Activated T-helper 2 cell treated with anti-CD3 and anti-CD28 coated beads, Interferon-gamma antibody, Interleukin-2, Interleukin-4, amounts not matched to agents 10 μg/mL and 5 μg/mL and 100 μg/mL, durations not matched to agents 14 hours and 24 hours and 36 hours (primary cell): ENCODE data around the gene ILK. TPM values are rescaled to one million over a fixed set of nuclear protein-coding genes. Genes with fewer than 3 reads are reported as not detected.
A peak's percentile ranks its signal among the peaks of the same experiment; 100 is the strongest.

Experiments
- DNase-seq: peaks from one replicate; pipeline ENCODE4 v3.0.0; 2021; ENCODE audit warnings: low spot score
- H3K27ac Mint-ChIP-seq: one replicate; pipeline ENCODE4 v1.8.0; 2021; ENCODE audit warnings: mixed read lengths
- H3K27me3 Mint-ChIP-seq: one replicate; pipeline ENCODE4 v1.8.0; 2021; ENCODE audit warnings: low read depth, mixed read lengths
- H3K36me3 Mint-ChIP-seq: one replicate; pipeline ENCODE4 v1.8.0; 2021; ENCODE audit warnings: low read depth, mixed read lengths
- H3K4me1 Mint-ChIP-seq: one replicate; pipeline ENCODE4 v1.8.0; 2021; ENCODE audit warnings: low read depth, mixed read lengths
- H3K4me3 Mint-ChIP-seq: one replicate; pipeline ENCODE4 v1.8.0; 2021; ENCODE audit warnings: low read depth, mild to moderate bottlenecking, moderate library complexity, mixed read lengths
- H3K9me3 Mint-ChIP-seq: one replicate; pipeline ENCODE4 v1.8.0; 2021; ENCODE audit warnings: mixed read lengths
- intact Hi-C: fragments of 100-400 bp; cut with micrococcal nuclease; formaldehyde crosslinking; loops from one replicate; pipeline ENCODE4 v1.15.1; 2023
- total RNA-seq: library from RNA; stranded (reverse); gene quantifications from 2 replicates; pipeline ENCODE4 v1.2.3, GENCODE V29; 2022

The ILK gene
- total RNA-seq, 1 donor from 2014 or later = 99.5 TPM

DNA sequence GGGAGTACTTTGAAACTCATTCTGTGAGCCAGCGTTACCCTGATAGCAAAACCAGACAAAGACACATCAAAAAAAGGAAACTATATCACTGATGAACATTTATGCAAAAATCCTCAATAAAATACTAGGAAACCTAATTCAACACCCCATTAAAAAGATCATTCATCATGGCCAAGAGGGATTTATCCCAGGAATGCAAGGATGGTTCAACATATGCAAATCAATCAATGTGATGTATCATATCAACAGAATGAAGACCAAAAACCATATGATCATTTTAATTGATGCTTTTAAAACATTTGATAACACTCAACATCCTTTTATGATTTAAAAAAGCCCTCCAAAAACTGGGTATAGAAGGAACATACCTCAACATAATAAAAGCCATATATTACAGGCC is 20.0 kb upstream of the ILK start:
- H3K4me3 Mint-ChIP-seq = no peak overlapping the region
- peaks cover 28% of the 10 kb centered on the region for H3K9me3 Mint-ChIP-seq
- H3K4me1 Mint-ChIP-seq = no peaks in the 10 kb centered on the region
- H3K27ac Mint-ChIP-seq = no peak overlapping the region
- intact Hi-C loops = no loop called here
- peaks cover 44% of the 10 kb centered on the region for H3K36me3 Mint-ChIP-seq
- no peak for DNase-seq
- H3K27me3 Mint-ChIP-seq = no peaks in the 10 kb centered on the region

DNA sequence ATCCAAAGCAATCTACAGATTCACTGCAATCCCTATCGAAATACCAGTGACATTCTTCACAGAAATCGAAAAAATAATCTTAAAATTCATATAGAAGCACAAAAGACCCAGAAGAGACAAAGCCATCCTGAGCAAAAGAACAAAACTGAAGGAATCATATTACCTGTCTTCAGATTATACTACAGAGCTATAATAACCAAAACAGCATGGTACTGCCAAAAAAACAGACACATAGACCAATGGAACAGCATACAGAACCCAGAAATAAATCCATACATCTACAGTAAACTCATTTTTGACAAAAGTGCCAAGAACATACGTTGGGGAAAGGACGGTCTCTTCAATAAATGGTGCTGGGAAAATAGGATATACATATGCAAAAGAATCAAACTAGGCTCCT is 19.0 kb upstream of the ILK start:
- H3K36me3 Mint-ChIP-seq = peaks cover 44% of the 10 kb centered on the region
- H3K4me3 Mint-ChIP-seq = no peak overlapping the region
- H3K27me3 Mint-ChIP-seq = no peaks in the 10 kb centered on the region
- no peaks in the 10 kb centered on the region for H3K4me1 Mint-ChIP-seq
- no peak for DNase-seq
- H3K27ac Mint-ChIP-seq = no peak overlapping the region
- peaks cover 28% of the 10 kb centered on the region for H3K9me3 Mint-ChIP-seq
- intact Hi-C loops = no loop called here

DNA sequence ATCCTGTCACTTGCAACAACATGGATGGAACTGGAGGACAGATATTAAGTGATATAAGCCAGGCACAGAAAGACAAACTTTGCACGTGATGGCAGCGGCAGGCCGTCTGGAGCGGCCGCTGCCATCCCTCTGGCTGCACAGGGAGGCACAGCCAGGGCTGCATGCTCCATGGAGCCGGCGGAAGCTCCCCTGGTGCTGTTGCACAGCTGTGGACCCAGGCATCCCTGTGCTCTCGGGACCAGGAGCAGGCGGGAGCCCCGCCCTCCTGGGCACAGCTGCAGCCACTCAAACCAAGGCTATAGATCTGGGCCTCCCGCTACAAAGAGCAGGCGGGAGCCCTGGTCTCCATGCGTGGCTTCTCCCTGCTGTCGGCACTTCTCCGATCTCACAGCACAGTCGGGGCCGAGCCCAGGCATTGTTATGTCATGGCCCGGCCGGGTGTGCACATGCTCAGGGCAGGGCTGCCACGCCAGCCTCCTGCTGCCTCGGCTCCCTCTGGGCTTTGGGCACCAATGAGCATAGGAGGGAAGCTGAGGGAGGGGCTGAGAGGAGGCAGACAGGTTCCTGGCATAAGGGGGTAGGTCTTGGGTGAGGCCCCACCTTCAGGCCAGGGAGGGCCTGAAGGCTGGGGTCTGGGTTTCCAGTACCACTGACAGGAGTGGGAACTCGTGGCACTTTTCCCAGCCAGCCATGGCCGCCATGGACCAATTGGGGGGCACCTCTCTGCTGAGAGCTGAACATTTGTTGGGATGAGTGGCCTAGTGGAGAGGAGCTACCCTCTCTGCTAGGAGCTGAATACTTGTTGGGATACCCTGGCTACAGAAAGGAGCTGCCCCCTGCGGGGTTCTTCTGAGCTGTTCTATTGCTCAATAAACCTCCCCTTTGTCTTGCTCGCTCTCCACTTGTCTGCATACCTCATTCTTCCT is 16.9 kb upstream of the ILK start:
- Mint-ChIP-seq H3K4me1 (no peaks in the 10 kb centered on the region), H3K4me3 (no peak overlapping the region), H3K36me3 (peaks cover 45% of the 10 kb centered on the region), H3K9me3 (peaks cover 28% of the 10 kb centered on the region), H3K27ac (no peak overlapping the region), H3K27me3 (no peaks in the 10 kb centered on the region)
- DNase-seq = no peak
- intact Hi-C loops = no loop called here

DNA sequence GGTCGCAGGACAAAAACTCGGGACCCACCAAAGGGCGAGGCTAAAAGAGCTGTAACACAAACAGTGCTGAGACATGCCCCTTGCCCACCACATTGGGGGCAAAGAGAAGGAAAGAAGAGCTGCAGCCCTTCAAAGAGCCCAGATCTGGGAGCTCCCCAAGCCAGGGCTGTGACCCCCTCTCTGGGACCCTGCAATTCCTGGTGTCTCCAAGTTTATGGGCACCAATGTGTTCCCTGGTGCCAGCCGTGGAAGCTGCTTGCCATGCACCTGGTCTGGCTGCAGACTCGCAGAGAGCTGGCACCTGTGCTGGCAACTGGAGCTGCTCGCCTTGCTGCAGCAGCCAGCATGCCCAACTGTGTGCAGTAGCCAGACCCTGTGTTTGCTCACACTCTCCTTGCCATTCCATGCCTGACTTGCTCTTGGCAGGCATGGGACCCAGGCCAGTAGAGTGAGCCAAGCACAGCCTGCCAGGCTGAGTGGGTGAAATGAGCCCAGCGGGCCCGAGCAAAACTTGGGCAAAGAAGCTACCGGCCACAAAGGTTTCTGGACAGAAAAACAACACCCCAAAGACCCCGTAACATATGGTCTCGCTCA is 16.1 kb upstream of the ILK start:
- Mint-ChIP-seq H3K9me3 (peaks cover 24% of the 10 kb centered on the region), H3K27ac (no peak overlapping the region), H3K4me3 (no peak overlapping the region), H3K27me3 (no peaks in the 10 kb centered on the region), H3K36me3 (peaks cover 47% of the 10 kb centered on the region), H3K4me1 (no peaks in the 10 kb centered on the region)
- intact Hi-C loops = no loop called here
- no peak for DNase-seq

DNA sequence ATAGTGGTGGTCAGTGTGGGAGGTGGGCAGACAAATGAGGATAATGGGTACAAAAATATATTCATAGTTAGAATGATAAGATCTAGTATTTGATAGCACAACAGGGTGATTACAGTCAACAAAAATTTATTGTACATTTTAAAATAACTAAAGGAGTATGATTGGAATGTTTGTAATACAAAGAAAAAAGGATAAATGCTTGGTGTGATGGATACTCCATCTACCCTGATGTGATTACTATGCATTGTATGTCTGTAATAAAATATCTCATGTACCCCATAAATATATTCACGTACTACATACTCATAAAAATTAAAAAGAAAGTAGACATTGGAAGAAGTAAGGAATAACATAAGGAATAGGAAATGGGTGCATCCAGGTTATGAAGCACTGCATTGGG is 15.6 kb upstream of the ILK start:
- intact Hi-C loops = no loop called here
- Mint-ChIP-seq H3K4me1 (no peaks in the 10 kb centered on the region), H3K36me3 (peaks cover 45% of the 10 kb centered on the region), H3K27ac (no peak overlapping the region), H3K27me3 (no peaks in the 10 kb centered on the region), H3K9me3 (peaks cover 21% of the 10 kb centered on the region), H3K4me3 (no peak overlapping the region)
- no peak for DNase-seq

DNA sequence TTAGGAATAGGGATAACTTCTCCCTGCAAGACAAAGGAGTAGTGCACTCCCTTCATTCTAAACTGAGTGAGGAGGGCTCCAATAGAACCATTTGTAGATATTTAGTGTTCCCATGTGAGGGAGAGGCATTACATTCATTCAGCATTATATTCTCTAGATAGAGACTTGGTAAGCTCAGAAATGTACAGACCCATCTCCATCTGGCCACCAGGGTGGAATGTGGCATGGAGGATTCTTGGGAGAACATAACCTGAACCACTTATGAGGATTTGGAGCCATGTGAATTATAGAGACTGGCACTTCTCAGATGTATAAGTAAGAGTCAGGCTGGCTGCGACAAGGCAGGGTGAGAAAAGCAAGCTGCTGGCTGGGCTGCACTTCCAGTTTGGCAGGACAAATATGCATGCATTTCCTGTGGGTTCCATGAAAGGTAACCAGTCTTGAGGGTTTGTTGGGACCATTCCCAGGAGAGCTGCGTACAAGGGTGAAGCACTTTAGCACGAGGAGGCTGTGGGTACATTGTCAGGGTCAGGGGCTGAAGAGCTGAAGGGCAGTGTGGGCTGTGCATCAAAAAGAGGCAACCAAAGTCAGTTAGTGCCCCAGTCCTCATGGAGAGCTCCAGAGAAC is 9.3 kb upstream of the ILK start:
- Mint-ChIP-seq H3K36me3 (peaks cover 65% of the 10 kb centered on the region), H3K9me3 (no peaks in the 10 kb centered on the region), H3K27me3 (no peaks in the 10 kb centered on the region), H3K4me1 (peaks cover 12% of the 10 kb centered on the region), H3K27ac (no peak overlapping the region), H3K4me3 (no peak overlapping the region)
- no peak for DNase-seq
- intact Hi-C loops = no loop called here

DNA sequence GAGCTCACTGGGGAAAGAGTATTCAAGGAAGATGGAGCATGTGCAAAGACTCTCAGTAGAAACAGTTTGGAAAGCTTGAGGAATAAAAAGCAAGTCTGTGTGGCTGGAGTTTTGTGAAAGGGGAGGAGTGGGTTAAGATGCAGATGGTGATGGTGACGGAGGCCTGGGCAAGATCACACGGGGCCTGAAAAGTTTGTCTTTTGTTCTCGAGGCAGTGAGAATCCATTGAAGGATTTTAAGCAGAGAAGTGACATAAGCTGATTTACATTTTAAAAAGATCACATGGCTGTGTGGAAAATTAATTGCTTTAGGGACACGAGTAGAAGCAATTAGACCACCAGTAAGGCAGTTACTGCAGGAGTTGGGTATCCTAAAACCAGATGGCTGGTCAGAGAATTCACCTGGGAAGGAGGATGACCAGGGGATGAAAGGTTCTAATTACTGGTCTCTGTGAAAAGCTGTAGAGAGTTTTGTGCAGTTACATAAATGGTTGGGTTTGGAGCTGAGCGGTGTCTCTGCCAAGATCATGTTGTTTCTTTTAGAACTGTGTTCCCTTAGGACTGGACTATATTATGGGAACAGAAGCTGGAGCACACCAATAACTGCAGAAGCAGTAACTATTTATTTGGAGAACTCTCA is 7.2 kb upstream of the ILK start:
- peaks cover 13% of the 10 kb centered on the region for H3K4me1 Mint-ChIP-seq
- H3K27me3 Mint-ChIP-seq = no peaks in the 10 kb centered on the region
- H3K9me3 Mint-ChIP-seq = no peaks in the 10 kb centered on the region
- H3K4me3 Mint-ChIP-seq = no peak overlapping the region
- peaks cover 67% of the 10 kb centered on the region for H3K36me3 Mint-ChIP-seq
- H3K27ac Mint-ChIP-seq = peak overlapping the region; percentile 42
- intact Hi-C loops = no loop called here
- DNase-seq = no peak

DNA sequence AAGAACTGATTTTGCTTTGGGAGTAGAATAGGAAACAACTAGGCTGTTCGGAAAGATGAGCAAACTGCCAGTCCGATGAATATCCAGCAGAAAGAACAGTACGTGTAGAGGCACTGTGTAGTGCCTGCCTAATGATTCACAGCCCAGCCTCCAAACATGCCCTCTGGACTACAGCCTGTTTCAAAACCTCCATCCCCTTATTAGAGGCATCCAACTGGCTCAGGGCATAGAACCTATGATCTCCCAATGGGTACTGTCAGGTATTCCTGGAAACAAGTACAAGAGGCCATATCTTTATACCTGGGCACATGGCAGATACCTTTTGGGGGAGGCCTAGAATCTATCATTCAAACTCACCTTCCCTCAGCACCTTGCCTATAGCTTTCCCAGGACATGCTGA is 5.0 kb upstream of the ILK start:
- Mint-ChIP-seq H3K9me3 (no peaks in the 10 kb centered on the region), H3K36me3 (peaks cover 57% of the 10 kb centered on the region), H3K27me3 (no peaks in the 10 kb centered on the region), H3K27ac (no peak overlapping the region), H3K4me1 (peaks cover 23% of the 10 kb centered on the region), H3K4me3 (no peak overlapping the region)
- intact Hi-C loops = no loop called here
- DNase-seq = no peak

DNA sequence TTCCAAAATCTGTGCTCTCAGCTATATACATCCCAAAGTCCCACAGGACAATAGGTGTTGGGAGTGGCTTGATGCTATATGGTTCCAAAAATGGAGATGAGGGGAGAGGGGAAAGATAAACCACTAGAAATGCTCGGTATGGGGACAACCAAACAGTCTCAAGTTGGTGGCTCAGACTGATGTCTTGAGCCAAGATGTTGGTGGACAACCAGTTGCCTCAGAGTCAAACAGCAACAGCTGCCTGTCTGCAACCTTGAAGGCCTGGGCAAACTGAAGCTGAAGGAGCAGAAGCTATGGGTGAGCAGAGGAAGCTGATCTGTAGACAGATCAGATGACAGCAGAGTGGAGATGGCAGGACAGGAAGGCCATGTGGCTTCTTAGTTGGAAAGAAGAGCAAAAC is 4.1 kb upstream of the ILK start:
- Mint-ChIP-seq H3K9me3 (no peaks in the 10 kb centered on the region), H3K27me3 (no peaks in the 10 kb centered on the region), H3K4me3 (no peak overlapping the region), H3K27ac (no peak overlapping the region), H3K4me1 (peaks cover 15% of the 10 kb centered on the region), H3K36me3 (peaks cover 51% of the 10 kb centered on the region)
- intact Hi-C loops = no loop called here
- no peak for DNase-seq

DNA sequence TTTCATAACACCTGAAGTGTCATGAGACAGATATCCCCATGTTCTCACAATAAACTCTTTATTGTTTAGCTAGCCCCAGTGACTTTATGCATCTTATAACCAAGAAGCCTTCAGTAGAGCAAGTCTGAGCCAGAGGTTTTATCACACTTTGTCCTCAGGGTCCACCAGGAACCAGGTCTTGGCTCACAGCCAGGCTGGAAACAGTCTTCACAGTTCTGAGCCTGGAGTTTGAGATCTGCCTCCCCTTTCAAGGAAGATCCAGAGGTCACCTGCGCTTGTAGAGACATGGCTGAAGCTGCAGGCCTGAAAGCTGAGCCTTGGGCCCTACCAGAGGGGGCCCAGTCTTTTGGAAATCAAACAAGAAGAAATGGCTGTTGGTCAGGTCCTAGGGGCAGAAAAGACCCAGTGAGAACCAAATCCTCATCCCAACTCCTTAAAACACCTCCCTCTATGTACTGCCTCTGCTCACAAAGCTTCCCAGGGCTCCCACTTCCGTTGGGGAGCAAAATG is 3.6 kb upstream of the ILK start:
- Mint-ChIP-seq H3K4me3 (no peak overlapping the region), H3K27ac (no peak overlapping the region), H3K27me3 (no peaks in the 10 kb centered on the region), H3K4me1 (peaks cover 13% of the 10 kb centered on the region), H3K36me3 (peaks cover 48% of the 10 kb centered on the region), H3K9me3 (no peaks in the 10 kb centered on the region)
- intact Hi-C loops = no loop called here
- DNase-seq = no peak

DNA sequence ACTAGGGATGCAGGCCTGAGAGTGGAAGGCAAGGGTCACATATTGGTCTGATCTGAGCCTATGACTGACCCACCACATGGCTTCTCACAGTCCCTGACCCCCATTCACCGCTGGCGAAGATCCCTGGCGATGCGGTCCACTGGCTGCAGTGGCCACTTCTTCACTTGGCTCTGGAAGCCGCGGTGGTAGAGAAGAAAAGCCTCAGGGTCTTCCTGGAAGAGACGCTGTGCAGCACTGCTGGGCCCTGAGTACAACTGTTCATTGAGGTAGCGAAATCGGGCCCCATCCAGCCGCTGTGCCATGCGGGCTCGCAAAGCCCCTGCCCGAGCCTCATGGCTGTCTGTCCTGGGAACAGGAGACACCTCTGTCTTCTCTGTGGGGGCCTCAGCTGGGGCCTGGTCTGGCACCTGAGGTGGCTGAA is 2.5 kb upstream of the ILK start:
- peaks cover 43% of the 10 kb centered on the region for H3K36me3 Mint-ChIP-seq
- H3K9me3 Mint-ChIP-seq = no peaks in the 10 kb centered on the region
- H3K27me3 Mint-ChIP-seq = no peaks in the 10 kb centered on the region
- no peak for DNase-seq
- intact Hi-C loops = no loop called here
- peaks cover 15% of the 10 kb centered on the region for H3K4me1 Mint-ChIP-seq
- H3K27ac Mint-ChIP-seq = no peak overlapping the region
- no peak overlapping the region for H3K4me3 Mint-ChIP-seq

DNA sequence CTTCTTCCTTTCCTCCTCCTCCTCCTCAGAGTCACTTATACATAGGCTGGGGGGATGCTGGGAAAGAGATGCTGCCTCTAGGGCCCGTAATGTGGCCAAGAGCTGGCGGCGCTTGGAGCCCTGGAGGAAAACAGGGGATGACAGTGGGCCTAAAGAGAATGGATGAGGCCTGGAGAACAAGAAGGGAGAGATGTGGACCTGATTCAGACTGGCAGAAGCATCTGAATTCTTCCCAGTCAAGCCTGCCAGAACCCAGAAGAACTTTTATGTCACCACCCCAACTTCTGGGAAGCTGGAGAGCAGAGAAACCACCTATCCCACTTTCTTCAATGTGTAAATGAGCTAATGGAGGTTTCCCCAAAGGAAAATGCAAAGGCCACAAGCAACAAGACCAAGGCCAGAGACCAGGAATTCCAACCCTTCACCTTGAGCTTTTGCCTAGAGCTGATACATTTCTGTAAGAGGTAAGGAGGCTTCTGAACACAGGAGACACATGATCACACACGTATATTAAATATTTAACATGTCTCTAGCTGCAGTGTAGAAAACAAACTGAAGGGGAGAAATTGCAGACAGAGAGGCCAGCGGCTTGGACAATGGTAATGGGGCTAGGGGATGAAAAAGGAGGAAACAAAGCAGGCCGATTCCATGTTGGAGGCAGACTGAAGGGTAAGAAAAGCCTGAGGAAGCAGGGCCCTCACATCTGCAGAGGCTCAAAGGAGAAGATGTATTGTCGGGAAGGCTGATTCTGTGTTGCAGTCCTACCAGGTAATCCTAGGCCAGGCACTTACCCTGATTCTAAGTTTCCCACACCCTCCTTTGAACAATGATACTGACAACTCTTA is 1.3 kb upstream of the ILK start:
- no peak for DNase-seq
- H3K36me3 Mint-ChIP-seq = peaks cover 41% of the 10 kb centered on the region
- intact Hi-C loops = no loop called here
- H3K9me3 Mint-ChIP-seq = no peaks in the 10 kb centered on the region
- no peak overlapping the region for H3K4me3 Mint-ChIP-seq
- H3K4me1 Mint-ChIP-seq = peaks cover 28% of the 10 kb centered on the region
- no peaks in the 10 kb centered on the region for H3K27me3 Mint-ChIP-seq
- no peak overlapping the region for H3K27ac Mint-ChIP-seq
